ENCODE measurements around the gene TCTN1.

DNA sequence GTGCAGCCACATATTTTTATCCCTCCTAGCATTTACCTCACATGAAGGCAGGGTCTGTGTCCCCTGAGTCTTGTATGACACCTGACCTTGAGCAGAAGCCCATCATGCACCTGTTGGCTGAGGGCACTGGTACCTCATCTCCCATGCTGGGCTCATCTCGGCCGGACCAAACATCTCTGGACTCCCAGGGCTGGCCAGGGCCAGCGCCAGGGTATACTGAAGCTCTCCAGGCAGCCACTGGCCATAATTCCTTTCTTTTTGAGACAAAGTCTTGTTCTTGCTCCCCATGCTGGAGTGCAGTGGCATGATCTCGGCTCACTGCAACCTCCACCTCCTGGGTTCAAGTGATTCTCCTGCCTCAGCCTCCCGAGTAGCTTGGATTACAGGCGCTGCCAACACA, 53.0 kb downstream of the TCTN1 start:
- no peak for TF ChIP-seq EZH2 (IDR thresholded peaks at IDR 0.05; ENCODE audit: low read length, unreplicated experiment)
- TF ChIP-seq CTCF (conservative IDR thresholded peaks at IDR 0.05; ENCODE audit: low read depth, low read length), result no peak
